Mucosa of descending colon (tissue), 3 donors: ENCODE measurements around the gene SMURF2. TPM values are rescaled to one million over a fixed set of nuclear protein-coding genes. Genes with fewer than 3 reads are reported as not detected.
"Not testable (repeated sequence)": the region's sequence is repeated elsewhere in the genome, so short reads cannot be mapped to it uniquely, and the experiment has no call there.

ENCODE experiments used
- ATAC-seq: fragments of 200-7000 bp; cut with Tn5 transposase; one replicate; pipeline ENCODE4 v1.9.1; 2020; ENCODE audit warnings: mild to moderate bottlenecking, moderate library complexity
- DNase-seq, 3 donors: peaks; one replicate each; pipeline ENCODE4 v3.0.0-alpha.2; 2020
- H3K36me3 ChIP-seq: fragments of 200-600 bp; one replicate; pipeline ENCODE4 v1.8.0; 2021; ENCODE audit warnings: low read depth, mild to moderate bottlenecking
- H3K4me1 ChIP-seq: fragments of 200-600 bp; one replicate; pipeline ENCODE4 v1.8.0; 2021; ENCODE audit warnings: low read depth, mild to moderate bottlenecking
- H3K4me3 ChIP-seq: fragments of 200-600 bp; one replicate; pipeline ENCODE4 v1.8.0; 2021; ENCODE audit warnings: mild to moderate bottlenecking
- H3K9me3 ChIP-seq: fragments of 200-600 bp; one replicate; pipeline ENCODE4 v1.8.0; 2021; ENCODE audit warnings: mild to moderate bottlenecking
- intact Hi-C, 2 donors: fragments of 100-400 bp; cut with DNase I in 1 of 2; cut with micrococcal nuclease in 1 of 2; formaldehyde crosslinking; loops; one replicate each; pipeline versions ENCODE4 v1.11.0 to v1.11.1; 2022; cut with DNase I, micrococcal nuclease
- total RNA-seq, 3 donors: library from RNA; stranded (reverse); fragmentation: NEBNext Ultra II Directional in 2 of 3; extraction: Animal tissue kit (Norgen Biotek cat#: 25700) in 2 of 3; gene quantifications; one replicate each; pipeline versions ENCODE4 v1.2.1 to v1.2.4, GENCODE V29; 2021 to 2023
- TF ChIP-seq, protein P1 (sequence below): fragments of 200-600 bp; IDR thresholded peaks from one replicate; pipeline ENCODE4 v1.8.0; 2022; ENCODE audit warnings: antibody characterized with exemption, mild to moderate bottlenecking
- donor health status: DM: no; HTN: no; CAD: no; lungs with moderate emphysema.
- donor health status: DM: no; HTN: no; CAD: no.
- donor health status: DM: no; HTN: yes; CAD: no.

SMURF2 gene
- total RNA-seq, 3 donors from 2014 or later, result 14.9 to 25.4 (median 15.2) TPM

DNA sequence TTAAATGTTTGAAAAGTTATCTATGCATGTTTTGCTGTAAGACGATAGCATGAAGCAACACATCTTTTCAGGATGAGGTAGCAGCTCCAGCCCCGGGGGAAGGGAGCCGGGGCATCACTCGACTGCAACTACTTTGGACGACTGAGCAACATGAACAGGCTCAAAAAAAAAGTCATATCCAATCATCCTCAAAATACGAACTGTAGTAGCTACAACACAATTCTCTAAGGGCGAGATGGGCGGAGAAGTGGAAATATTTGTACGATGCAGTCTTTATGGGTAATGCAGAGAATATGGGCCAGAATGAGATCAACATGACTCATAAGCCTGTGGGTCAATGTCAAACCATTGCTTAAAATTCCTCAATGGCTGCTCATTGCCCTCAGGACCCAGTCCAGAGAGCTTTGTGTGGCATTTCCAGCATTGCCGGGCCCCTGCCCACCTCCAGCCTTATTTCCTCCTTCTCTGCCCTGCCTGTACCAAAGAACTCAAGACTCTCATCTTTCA, 17.7 kb upstream of the SMURF2 start:
- no peaks in the 10 kb centered on the region for H3K9me3 ChIP-seq
- H3K4me1 ChIP-seq, result no peaks in the 10 kb centered on the region
- H3K36me3 ChIP-seq, result no peaks in the 10 kb centered on the region
- DNase-seq, result no peak
- TF ChIP-seq, protein P1, sequence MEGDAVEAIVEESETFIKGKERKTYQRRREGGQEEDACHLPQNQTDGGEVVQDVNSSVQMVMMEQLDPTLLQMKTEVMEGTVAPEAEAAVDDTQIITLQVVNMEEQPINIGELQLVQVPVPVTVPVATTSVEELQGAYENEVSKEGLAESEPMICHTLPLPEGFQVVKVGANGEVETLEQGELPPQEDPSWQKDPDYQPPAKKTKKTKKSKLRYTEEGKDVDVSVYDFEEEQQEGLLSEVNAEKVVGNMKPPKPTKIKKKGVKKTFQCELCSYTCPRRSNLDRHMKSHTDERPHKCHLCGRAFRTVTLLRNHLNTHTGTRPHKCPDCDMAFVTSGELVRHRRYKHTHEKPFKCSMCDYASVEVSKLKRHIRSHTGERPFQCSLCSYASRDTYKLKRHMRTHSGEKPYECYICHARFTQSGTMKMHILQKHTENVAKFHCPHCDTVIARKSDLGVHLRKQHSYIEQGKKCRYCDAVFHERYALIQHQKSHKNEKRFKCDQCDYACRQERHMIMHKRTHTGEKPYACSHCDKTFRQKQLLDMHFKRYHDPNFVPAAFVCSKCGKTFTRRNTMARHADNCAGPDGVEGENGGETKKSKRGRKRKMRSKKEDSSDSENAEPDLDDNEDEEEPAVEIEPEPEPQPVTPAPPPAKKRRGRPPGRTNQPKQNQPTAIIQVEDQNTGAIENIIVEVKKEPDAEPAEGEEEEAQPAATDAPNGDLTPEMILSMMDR, result no peak
- intact Hi-C loops, result no loop called here
- no peak overlapping the region for H3K4me3 ChIP-seq
- ATAC-seq, result peak; percentile 13

DNA sequence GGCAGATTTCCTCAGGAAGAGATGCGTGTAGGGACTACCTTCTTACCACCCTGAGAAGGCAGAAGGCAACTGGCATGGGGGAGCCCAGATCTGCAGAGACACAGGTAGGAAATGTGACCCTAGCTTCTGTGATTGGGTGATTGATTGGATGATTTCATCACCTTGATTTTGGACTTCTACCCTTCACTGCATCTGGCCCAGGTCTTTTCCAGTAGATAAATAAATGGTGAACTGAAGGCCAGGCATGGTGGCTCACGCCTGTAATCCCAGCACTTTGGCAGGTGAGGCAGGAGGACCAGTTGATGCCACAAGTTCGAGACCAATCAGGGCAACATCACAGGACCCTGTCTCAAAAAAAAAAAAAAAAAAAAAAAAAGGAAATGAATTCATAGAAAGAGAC, 14.7 kb upstream of the SMURF2 start:
- H3K4me3 ChIP-seq, result no peak overlapping the region
- no peaks in the 10 kb centered on the region for H3K36me3 ChIP-seq
- H3K9me3 ChIP-seq, result no peaks in the 10 kb centered on the region
- no peak for DNase-seq
- no peak for ATAC-seq
- TF ChIP-seq, protein P1, result no peak
- intact Hi-C loops, result no loop called here
- H3K4me1 ChIP-seq, result no peaks in the 10 kb centered on the region

- H3K4me3 ChIP-seq, H3K36me3 ChIP-seq, DNase-seq, intact Hi-C loops, H3K9me3 ChIP-seq, H3K4me1 ChIP-seq, ATAC-seq: not testable (repeated sequence)
Observed at GRCh38 chr17:64670843-64671590, 8.9 kb upstream of the SMURF2 start.

DNA sequence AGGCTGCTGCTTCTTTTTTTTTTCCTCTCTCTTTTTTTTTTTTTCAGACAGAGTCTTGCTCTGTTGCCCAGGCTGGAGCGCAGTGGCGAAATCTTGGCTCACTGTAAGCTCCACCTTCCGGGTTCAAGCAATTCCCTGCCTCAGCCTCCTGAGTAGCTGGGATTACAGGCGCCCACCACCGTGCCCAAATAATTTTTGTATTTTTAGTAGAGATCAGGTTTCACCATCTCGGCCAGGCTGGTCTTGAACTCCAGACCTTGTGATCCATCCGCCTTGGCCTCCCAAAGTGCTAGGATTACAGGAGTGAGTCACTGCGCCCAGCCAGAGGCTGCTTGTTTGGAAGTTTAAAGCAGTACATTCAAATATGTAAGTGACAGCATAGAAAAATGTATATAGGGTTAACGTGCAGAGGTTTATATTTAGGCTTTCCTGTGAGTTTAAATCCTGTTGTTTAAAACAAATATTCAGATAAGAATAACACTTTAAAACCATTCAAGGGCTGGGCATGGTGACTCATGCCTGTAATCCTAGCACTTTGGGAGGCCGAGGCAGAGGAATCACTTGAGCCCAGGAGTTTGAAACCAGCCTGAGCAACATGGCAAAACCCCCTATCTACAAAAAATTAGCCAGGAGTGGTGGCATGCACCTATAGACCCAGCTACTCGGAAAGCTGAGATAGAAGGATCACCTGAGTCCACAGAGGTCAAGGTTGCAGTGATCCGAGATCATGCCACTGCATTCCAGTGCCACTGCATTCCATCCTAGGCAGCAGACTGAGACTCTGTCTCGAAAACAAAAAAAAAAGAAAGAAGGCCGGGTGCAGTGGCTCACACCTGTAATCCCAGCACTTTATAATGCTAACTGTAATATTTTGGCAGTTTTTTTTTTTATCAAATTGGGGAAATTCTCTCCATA, 6.0 kb upstream of the SMURF2 start:
- H3K4me1 ChIP-seq, result not testable (repeated sequence)

DNA sequence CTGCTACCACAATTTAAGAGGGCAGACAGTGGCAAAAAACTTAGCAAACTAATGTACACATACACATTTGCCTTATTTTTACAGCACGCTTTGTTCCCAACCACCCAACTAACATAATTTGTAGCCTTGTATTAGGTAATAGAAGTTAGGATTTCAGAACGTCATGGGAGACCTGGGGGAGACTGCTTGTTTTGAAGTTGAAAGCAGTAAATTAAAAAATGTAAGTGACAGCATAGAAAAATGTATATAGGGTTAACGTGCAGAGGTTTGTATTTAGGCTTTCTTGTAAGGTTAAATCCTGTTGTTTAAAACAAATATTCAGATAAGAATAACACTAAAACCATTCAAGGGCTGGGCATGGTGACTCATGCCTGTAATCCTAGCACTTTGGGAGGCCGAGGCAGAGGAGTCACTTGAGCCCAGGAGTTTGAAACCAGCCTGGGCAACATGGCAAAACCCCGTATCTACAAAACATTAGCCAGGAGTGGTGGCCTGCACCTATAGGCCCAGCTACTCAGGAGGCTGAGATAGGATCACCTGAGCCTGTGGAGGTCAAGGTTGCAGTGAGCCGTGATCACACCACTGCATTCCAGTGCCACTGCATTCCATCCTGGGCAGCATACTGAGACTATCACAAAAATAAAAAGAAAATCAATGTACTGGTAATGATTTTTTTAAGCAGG, 2.3 kb upstream of the SMURF2 start:
- H3K36me3 ChIP-seq, H3K9me3 ChIP-seq, DNase-seq, H3K4me3 ChIP-seq, ATAC-seq, intact Hi-C loops: not testable (repeated sequence)
- peaks cover 12% of the 10 kb centered on the region for H3K4me1 ChIP-seq

More for the DNA sequence above, 6.0 kb upstream of the SMURF2 start:
- H3K4me3 ChIP-seq, intact Hi-C loops, DNase-seq, ATAC-seq, H3K9me3 ChIP-seq, H3K36me3 ChIP-seq: not testable (repeated sequence)

GRCh38 chr17:64663836-64664235, 1.7 kb upstream of the SMURF2 start:
- H3K4me3 ChIP-seq, ATAC-seq, H3K9me3 ChIP-seq, H3K36me3 ChIP-seq, intact Hi-C loops, DNase-seq: not testable (repeated sequence)
- peaks cover 12% of the 10 kb centered on the region for H3K4me1 ChIP-seq

DNA sequence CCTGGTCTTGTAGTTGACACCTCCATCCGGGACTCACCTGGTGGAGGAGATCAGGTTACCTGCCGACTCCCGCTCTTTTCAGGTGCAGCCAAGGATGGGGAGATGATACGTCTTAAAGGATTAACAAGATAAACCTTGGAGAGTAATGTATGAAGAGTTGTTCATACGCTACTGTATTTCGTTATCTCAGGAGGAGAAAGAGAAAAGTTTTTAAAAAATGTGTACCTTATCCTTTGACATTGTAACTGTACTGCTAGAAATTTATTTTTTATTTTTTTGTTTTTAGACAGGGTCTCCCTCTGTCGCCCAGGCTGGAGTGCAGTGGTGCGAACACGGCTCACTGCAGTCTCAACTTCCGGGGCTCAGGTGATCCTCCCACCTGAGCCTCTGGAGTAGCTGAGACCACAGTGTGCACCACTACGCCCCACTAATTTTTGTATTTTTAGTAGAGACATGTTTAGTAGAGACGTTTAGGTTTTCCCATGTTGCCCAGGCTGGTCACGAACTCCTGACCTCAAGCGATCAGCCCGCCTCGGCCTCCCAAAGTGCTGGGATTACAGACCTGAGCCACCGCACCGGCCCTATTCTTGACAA, 764 bp upstream of the SMURF2 start:
- peak; percentile 31 for ATAC-seq
- no peaks in the 10 kb centered on the region for H3K36me3 ChIP-seq
- H3K9me3 ChIP-seq, result no peaks in the 10 kb centered on the region
- TF ChIP-seq, protein P1, result no peak
- no peak for DNase-seq
- H3K4me3 ChIP-seq, result peak overlapping the region; percentile 3
- intact Hi-C loops, result no loop called here
- peaks cover 12% of the 10 kb centered on the region for H3K4me1 ChIP-seq
